ENCODE data around the gene DBH. TPM values are rescaled to one million over a fixed set of nuclear protein-coding genes. Genes with fewer than 3 reads are reported as not detected.

DBH gene
- polyA plus RNA-seq, 4 donors, result 0.13 to 0.30 TPM; not detected in 2

DNA sequence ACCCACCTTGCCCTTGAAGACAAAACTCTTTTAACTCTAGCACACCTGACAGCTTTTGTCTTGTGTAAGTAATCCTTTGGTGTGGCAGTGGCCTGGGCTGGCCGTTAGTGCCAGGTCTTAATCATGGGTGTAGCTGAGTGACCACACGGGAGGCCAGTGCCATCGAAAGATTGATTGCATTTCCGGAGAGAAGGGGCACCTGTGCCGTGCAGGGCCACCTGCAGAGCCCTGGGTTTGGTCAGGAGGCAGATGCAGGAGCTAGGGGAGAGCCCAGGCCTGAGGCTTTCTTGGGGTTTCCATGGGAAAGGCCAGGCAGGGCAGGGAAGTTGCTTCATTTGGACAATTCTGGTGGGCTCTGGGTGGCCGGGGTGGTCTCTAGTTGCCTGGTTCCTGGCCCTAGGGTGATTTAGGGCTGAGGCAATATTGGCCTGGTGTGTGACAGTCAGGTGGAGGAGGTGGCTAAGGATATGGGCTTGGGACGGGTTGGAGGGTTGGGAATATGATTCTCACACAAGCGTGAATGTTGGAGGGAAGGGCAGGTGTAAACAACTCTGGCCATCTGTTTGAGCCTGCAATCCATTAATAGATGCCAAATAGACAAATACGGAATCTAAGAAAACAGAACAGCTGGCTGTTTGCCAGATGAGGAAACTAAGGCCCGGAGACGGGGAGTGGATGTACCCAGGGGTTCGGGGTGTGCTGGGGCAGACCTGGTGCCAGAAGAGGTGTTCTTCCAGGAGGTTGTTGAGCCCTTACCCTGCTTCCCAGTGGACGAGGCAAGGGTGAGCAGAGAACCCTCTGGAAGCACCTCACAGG, 4.6 kb downstream of the DBH start:
- no peaks in the 10 kb centered on the region for H3K36me3 ChIP-seq (ENCODE audit: control insufficient read depth in 3 of 3, insufficient read depth in 2 of 3, low read depth in 1 of 3, low read length in 3 of 3)
- no peak overlapping the region for H3K27ac ChIP-seq (ENCODE audit: low read depth in 1 of 3, low read length in 2 of 3)
- 69 to 80% (median 70%) methylated on average over 13 of the region's 13 CpGs for WGBS, 3 donors
- H3K27me3 ChIP-seq (ENCODE audit: control insufficient read depth in 3 of 3, insufficient read depth in 3 of 3, low read length in 3 of 3), result peaks cover 0 to 3% (median 0%) of the 10 kb centered on the region in 3 donors
- DNase-seq (no peak), FAIRE-seq (no peak)
- no peak overlapping the region for H3K4me3 ChIP-seq (ENCODE audit: low read depth in 1 of 3, low read length in 3 of 3)
- H3K9me3 ChIP-seq (ENCODE audit: control insufficient read depth in 2 of 2, insufficient read depth in 1 of 2, low read depth in 1 of 2, low read length in 1 of 2), result no peaks in the 10 kb centered on the region
- H3K4me1 ChIP-seq (ENCODE audit: control insufficient read depth in 3 of 3, insufficient read depth in 2 of 3, low read depth in 1 of 3, low read length in 2 of 3), result no peaks in the 10 kb centered on the region

DNA sequence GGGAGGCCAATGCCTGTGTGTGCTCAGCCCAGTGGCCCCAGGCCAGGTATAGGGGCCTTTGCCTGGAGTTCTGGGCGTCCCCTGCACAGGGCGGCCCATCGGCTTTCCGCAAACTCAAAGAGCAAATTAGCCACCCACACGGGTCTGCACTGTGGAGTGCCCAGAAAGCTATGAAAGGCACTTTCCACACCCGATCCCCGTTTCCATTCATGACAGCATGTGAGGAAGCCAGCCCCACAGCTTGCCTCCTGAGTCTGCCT, 5.2 kb downstream of the DBH start:
- FAIRE-seq, result no peak
- no peak overlapping the region for H3K4me3 ChIP-seq (ENCODE audit: low read depth in 1 of 3, low read length in 3 of 3)

DNA sequence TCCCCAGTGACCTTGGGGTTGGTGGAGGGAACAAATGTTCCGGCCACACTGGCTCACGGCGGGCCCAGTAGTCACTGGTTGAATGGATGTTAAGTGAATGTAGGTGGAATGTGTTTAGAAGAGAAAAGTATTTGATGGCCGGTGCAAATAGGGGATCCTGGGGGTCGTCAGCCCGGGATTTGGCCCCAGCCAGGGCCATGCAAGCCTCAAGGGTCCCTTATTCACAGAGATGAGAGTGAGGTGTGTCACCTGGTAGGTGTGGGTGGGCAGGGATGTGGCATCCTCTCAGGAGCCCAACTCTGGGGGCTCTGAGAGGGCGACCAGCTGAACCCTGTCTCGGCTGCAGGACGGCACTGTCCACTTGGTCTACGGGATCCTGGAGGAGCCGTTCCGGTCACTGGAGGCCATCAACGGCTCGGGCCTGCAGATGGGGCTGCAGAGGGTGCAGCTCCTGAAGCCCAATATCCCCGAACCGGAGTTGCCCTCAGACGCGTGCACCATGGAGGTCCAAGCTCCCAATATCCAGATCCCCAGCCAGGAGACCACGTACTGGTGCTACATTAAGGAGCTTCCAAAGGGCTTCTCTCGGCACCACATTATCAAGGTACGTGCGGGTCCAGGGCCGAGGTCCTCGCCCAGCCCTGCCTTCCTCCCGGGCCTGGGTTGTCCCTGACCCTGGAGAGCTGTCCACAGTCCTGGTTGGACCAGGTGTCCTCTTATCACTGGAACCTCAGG, 5.9 kb downstream of the DBH start:
- no peaks in the 10 kb centered on the region for H3K9me3 ChIP-seq (ENCODE audit: control insufficient read depth in 2 of 2, insufficient read depth in 1 of 2, low read depth in 1 of 2, low read length in 1 of 2)
- DNase-seq, result no peak
- WGBS, 3 donors, result 74 to 87% (median 84%) methylated on average over 25 of the region's 25 CpGs
- no peak overlapping the region for H3K27ac ChIP-seq (ENCODE audit: low read depth in 1 of 3, low read length in 2 of 3)
- peaks cover 0 to 8% (median 0%) of the 10 kb centered on the region in 3 donors for H3K27me3 ChIP-seq (ENCODE audit: control insufficient read depth in 3 of 3, insufficient read depth in 3 of 3, low read length in 3 of 3)
- no peak overlapping the region for H3K4me3 ChIP-seq (ENCODE audit: low read depth in 1 of 3, low read length in 3 of 3)
- no peak for FAIRE-seq
- H3K4me1 ChIP-seq (ENCODE audit: control insufficient read depth in 3 of 3, insufficient read depth in 2 of 3, low read depth in 1 of 3, low read length in 2 of 3), result no peaks in the 10 kb centered on the region
- no peaks in the 10 kb centered on the region for H3K36me3 ChIP-seq (ENCODE audit: control insufficient read depth in 3 of 3, insufficient read depth in 2 of 3, low read depth in 1 of 3, low read length in 3 of 3)

More for the DNA sequence above, 5.2 kb downstream of the DBH start:
- no peaks in the 10 kb centered on the region for H3K36me3 ChIP-seq (ENCODE audit: control insufficient read depth in 3 of 3, insufficient read depth in 2 of 3, low read depth in 1 of 3, low read length in 3 of 3)
- peaks cover 0 to 4% (median 0%) of the 10 kb centered on the region in 3 donors for H3K27me3 ChIP-seq (ENCODE audit: control insufficient read depth in 3 of 3, insufficient read depth in 3 of 3, low read length in 3 of 3)
- H3K4me1 ChIP-seq (ENCODE audit: control insufficient read depth in 3 of 3, insufficient read depth in 2 of 3, low read depth in 1 of 3, low read length in 2 of 3), result no peaks in the 10 kb centered on the region
- no peaks in the 10 kb centered on the region for H3K9me3 ChIP-seq (ENCODE audit: control insufficient read depth in 2 of 2, insufficient read depth in 1 of 2, low read depth in 1 of 2, low read length in 1 of 2)
- no peak for DNase-seq
- WGBS, 3 donors, result 74 to 87% (median 77%) methylated on average over 7 of the region's 7 CpGs
- H3K27ac ChIP-seq (ENCODE audit: low read depth in 1 of 3, low read length in 2 of 3), result no peak overlapping the region

DNA sequence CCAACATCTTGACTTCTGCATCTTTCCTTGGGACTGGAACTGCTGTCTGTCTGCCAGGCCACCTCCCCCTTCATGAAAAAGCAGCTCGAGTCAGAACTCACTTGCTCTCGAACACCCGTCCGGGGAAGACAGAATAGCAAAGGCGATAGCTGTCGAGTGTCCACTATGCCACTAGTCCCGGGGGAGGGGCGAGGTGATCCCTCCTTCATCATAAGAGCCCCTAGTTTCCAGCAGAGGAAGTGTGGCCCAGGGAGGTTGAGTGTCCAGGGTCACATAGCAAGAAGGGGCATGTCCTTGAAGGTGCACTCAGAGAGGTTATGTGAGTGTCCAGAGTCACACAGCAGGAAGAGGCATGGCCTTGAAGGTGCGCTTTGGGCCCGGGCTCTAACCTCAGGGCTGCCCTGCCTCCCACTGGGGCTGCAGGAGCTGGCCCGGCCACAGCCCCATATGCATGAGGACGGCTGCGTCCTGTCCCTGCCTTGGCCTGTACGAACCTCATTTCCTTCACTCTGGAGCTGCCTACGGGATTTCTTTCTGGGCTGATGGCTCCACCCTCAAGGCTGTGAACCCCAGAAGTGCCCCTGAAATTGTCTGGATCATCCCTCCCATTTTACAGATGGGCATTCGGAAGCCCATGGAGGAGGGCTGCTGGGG, 6.7 kb downstream of the DBH start:
- H3K36me3 ChIP-seq (ENCODE audit: control insufficient read depth in 3 of 3, insufficient read depth in 2 of 3, low read depth in 1 of 3, low read length in 3 of 3), result no peaks in the 10 kb centered on the region
- no peaks in the 10 kb centered on the region for H3K4me1 ChIP-seq (ENCODE audit: control insufficient read depth in 3 of 3, insufficient read depth in 2 of 3, low read depth in 1 of 3, low read length in 2 of 3)
- 64 to 74% (median 69%) methylated on average over 15 to 16 of the region's 16 CpGs for WGBS, 3 donors
- DNase-seq (no peak), FAIRE-seq (no peak)
- no peaks in the 10 kb centered on the region for H3K9me3 ChIP-seq (ENCODE audit: control insufficient read depth in 2 of 2, insufficient read depth in 1 of 2, low read depth in 1 of 2, low read length in 1 of 2)
- no peak overlapping the region for H3K27ac ChIP-seq (ENCODE audit: low read depth in 1 of 3, low read length in 2 of 3)
- H3K27me3 ChIP-seq (ENCODE audit: control insufficient read depth in 3 of 3, insufficient read depth in 3 of 3, low read length in 3 of 3), result peaks cover 0 to 8% (median 0%) of the 10 kb centered on the region in 3 donors
- no peak overlapping the region for H3K4me3 ChIP-seq (ENCODE audit: low read depth in 1 of 3, low read length in 3 of 3)

DNA sequence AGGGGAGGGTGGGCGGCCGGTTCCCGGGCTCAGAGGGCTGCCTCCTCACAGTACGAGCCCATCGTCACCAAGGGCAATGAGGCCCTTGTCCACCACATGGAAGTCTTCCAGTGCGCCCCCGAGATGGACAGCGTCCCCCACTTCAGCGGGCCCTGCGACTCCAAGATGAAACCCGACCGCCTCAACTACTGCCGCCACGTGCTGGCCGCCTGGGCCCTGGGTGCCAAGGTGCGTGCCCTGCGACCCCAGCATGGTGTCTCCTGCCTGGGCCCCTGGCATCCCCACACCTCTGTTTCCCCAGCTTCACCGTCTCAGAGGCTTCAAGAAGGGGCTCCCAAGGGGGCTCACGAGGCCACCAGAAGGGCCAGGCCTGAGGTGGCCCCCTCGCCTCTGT, 7.2 kb downstream of the DBH start:
- no peaks in the 10 kb centered on the region for H3K9me3 ChIP-seq (ENCODE audit: control insufficient read depth in 2 of 2, insufficient read depth in 1 of 2, low read depth in 1 of 2, low read length in 1 of 2)
- FAIRE-seq, result no peak
- WGBS, 3 donors, result 82 to 89% (median 85%) methylated on average over 20 of the region's 20 CpGs
- H3K27ac ChIP-seq (ENCODE audit: low read depth in 1 of 3, low read length in 2 of 3), result no peak overlapping the region
- no peaks in the 10 kb centered on the region for H3K4me1 ChIP-seq (ENCODE audit: control insufficient read depth in 3 of 3, insufficient read depth in 2 of 3, low read depth in 1 of 3, low read length in 2 of 3)
- peaks cover 0 to 8% (median 0%) of the 10 kb centered on the region in 3 donors for H3K27me3 ChIP-seq (ENCODE audit: control insufficient read depth in 3 of 3, insufficient read depth in 3 of 3, low read length in 3 of 3)
- no peak for DNase-seq
- H3K4me3 ChIP-seq (ENCODE audit: low read depth in 1 of 3, low read length in 3 of 3), result no peak overlapping the region
- no peaks in the 10 kb centered on the region for H3K36me3 ChIP-seq (ENCODE audit: control insufficient read depth in 3 of 3, insufficient read depth in 2 of 3, low read depth in 1 of 3, low read length in 3 of 3)

DNA sequence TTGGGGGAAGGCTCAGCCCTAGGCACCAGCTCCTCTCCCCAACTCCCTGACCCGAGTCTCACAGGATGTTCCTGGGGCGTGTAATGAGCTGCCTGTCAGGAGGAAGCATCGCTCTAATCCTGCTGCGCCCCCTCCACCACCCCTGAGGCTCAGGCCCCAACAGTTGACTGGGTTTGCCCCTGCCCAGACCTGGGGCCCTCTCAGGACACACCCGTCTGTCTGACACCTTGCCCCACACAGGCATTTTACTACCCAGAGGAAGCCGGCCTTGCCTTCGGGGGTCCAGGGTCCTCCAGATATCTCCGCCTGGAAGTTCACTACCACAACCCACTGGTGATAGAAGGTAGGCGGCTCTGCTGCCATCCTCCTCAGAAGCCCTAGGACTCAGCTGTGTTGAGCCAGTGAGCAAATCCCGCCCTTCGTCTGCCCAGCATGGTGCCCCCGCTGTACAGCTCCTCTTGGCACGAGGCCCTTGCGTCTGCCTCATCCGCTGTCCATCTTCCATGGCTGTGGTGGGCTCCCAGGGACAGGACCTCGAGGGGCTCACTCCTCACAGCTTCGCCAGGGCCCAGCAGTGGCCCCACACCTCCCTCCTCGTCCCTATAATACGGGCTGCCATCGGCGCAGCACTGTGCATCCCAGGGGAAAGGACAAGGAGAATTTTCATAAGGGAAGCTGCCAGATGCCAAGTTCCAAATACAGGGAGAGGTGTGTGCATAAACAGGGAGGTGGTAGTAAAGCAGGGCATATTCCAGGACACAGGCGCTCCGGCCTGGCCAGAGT, 8.0 kb downstream of the DBH start:
- no peaks in the 10 kb centered on the region for H3K4me1 ChIP-seq (ENCODE audit: control insufficient read depth in 3 of 3, insufficient read depth in 2 of 3, low read depth in 1 of 3, low read length in 2 of 3)
- FAIRE-seq, result no peak
- no peak overlapping the region for H3K4me3 ChIP-seq (ENCODE audit: low read depth in 1 of 3, low read length in 3 of 3)
- WGBS, 3 donors, result 73 to 82% (median 77%) methylated on average over 23 of the region's 23 CpGs
- DNase-seq, result no peak
- H3K27ac ChIP-seq (ENCODE audit: low read depth in 1 of 3, low read length in 2 of 3), result no peak overlapping the region
- H3K36me3 ChIP-seq (ENCODE audit: control insufficient read depth in 3 of 3, insufficient read depth in 2 of 3, low read depth in 1 of 3, low read length in 3 of 3), result no peaks in the 10 kb centered on the region
- peaks cover 0 to 8% (median 0%) of the 10 kb centered on the region in 3 donors for H3K27me3 ChIP-seq (ENCODE audit: control insufficient read depth in 3 of 3, insufficient read depth in 3 of 3, low read length in 3 of 3)
- H3K9me3 ChIP-seq (ENCODE audit: control insufficient read depth in 2 of 2, insufficient read depth in 1 of 2, low read depth in 1 of 2, low read length in 1 of 2), result no peaks in the 10 kb centered on the region

DNA sequence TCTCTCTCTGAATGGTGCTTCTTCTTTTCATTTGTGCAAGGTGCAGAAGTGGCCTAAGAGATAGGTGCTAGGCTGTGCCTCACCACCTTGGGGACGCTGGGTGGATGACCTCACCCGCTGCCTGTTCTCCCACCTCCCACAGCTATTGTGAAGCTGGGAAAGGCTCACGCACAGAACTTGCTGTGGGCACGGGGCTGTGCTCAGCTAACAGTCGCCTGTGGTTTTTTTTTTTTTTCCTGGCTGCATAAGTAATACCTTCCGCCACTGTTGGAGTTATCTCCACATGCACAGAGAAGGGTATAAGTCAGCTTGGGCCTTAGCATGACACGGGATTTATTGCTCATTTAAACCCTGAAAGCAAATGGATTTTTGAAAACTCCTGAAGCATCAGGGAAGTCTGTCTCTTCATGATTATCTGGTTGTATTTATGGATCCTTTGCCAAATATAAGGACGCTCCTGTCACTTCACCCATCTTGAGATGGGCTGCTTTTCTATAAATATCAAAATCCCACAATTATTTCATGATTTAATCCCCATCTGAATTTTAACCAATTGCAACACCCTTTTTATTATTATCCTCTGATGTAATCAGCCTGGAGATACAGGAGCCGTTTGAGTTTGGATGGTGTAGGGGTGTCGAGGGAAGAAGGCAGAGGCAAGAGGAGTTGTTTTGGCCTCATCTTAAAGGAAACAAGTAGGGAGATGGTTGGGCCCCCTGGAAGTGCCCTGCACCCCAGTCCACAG, 9.0 kb downstream of the DBH start:
- Histone ChIP-seq H3K4me1 (ENCODE audit: control insufficient read depth in 3 of 3, insufficient read depth in 2 of 3, low read depth in 1 of 3, low read length in 2 of 3) (no peaks in the 10 kb centered on the region), H3K9me3 (ENCODE audit: control insufficient read depth in 2 of 2, insufficient read depth in 1 of 2, low read depth in 1 of 2, low read length in 1 of 2) (no peaks in the 10 kb centered on the region), H3K36me3 (ENCODE audit: control insufficient read depth in 3 of 3, insufficient read depth in 2 of 3, low read depth in 1 of 3, low read length in 3 of 3) (no peaks in the 10 kb centered on the region), H3K27ac (ENCODE audit: low read depth in 1 of 3, low read length in 2 of 3) (no peak overlapping the region), H3K4me3 (ENCODE audit: low read depth in 1 of 3, low read length in 3 of 3) (no peak overlapping the region), H3K27me3 (ENCODE audit: control insufficient read depth in 3 of 3, insufficient read depth in 3 of 3, low read length in 3 of 3) (peaks cover 0 to 8% (median 0%) of the 10 kb centered on the region in 3 donors)
- FAIRE-seq (no peak), DNase-seq (no peak)
- WGBS, 3 donors, result 42 to 57% (median 45%) methylated on average over 10 of the region's 10 CpGs

All from small intestine (tissue), 7 donors.